ENCODE measurements around the gene ETV1. TPM values are rescaled to one million over a fixed set of nuclear protein-coding genes. Genes with fewer than 3 reads are reported as not detected.

ETV1 gene
- total and polyA plus RNA-seq, 2 of the 4 experiments (the other 2 are of a cell fraction): 8.6 to 21.1 TPM

GRCh38 chr7:13882051-13882450, 107.4 kb downstream of the ETV1 start:
- WGBS, 2 experiments (ENCODE audit: extremely low coverage in 2 of 2, insufficient read length in 1 of 2): no CpG with 5 or more reads among the region's 5 CpGs
- H3K23ac ChIP-seq (ENCODE audit: low read depth, low read length): no peak overlapping the region
- BruUV-seq (replicated peaks): no TSS peak

More at GRCh38 chr7:13882051-13882450, 107.4 kb downstream of the ETV1 start:
- no peak for ATAC-seq (ENCODE audit: low read depth)
- no peak overlapping the region for H2AFZ ChIP-seq (replicated peaks; ENCODE audit: low read length, poor library complexity)
- no peak overlapping the region for H2AK9ac ChIP-seq (replicated peaks; ENCODE audit: low read depth, low read length, poor library complexity)
- no peak overlapping the region for H2AK5ac ChIP-seq (ENCODE audit: low read depth, low read length)
- no peaks in the 10 kb centered on the region for H3K27me3 ChIP-seq (ENCODE audit: control insufficient read depth, insufficient read depth, low read length)
- ChIA-PET POLR2A (ENCODE audit: unreplicated experiment) (no interaction called here), CTCF (interaction anchor here (0.8 kb wide), 1 partner anchor 19 kb away, joined by 3 read pairs; no protein-coding TSS in a partner anchor)
- no peak overlapping the region for H3K14ac ChIP-seq (replicated peaks; ENCODE audit: low read depth, low read length)
- H3K27ac ChIP-seq (ENCODE audit: insufficient read depth, low read length): no peak overlapping the region
- peak overlapping the region; percentile 8; the same call in 1 of the 3 replicates for H2BK15ac ChIP-seq (ENCODE audit: low read depth, low read length)
- H4K20me1 ChIP-seq (ENCODE audit: insufficient read depth, low read length): no peaks in the 10 kb centered on the region
- H2BK20ac ChIP-seq (ENCODE audit: low read depth, low read length): peak overlapping the region; percentile 16; the same call in 1 of the 2 replicates
- no peak overlapping the region for H3K4me2 ChIP-seq (ENCODE audit: low read depth, low read length)
- H3K79me1 ChIP-seq (ENCODE audit: low read depth in 1 of 2, low read length in 2 of 2): no peaks in the 10 kb centered on the region
- peaks cover 3% of the 10 kb centered on the region for H3K4me1 ChIP-seq (ENCODE audit: control insufficient read depth, insufficient read depth, low read length)
- H2BK5ac ChIP-seq (ENCODE audit: low read depth, low read length, poor library complexity, severe bottlenecking): peak overlapping the region; percentile 1
- no peak for TF ChIP-seq ELK1 (IDR thresholded peaks at IDR 0.05; ENCODE audit: borderline replicate concordance, low read depth, low read length)
- TF ChIP-seq MAFK (IDR thresholded peaks at IDR 0.05; ENCODE audit: low read depth, low read length): no peak
- TF ChIP-seq FOS (IDR thresholded peaks at IDR 0.05; ENCODE audit: low read depth, low read length): no peak
- TF ChIP-seq POLR2A (IDR thresholded peaks at IDR 0.05; ENCODE audit: low read depth, low read length): no peak
- TF ChIP-seq CHD1 (IDR thresholded peaks at IDR 0.05; ENCODE audit: low read depth, low read length): no peak
- TF ChIP-seq MXI1 (IDR thresholded peaks at IDR 0.05; ENCODE audit: borderline replicate concordance, low read depth, low read length): no peak
- H2BK120ac ChIP-seq (ENCODE audit: low read depth, low read length): peak overlapping the region; percentile 38; the same call in 1 of the 2 replicates
- H3K56ac ChIP-seq (ENCODE audit: extremely low read depth, insufficient read depth, low read length): no peak overlapping the region
- H3K9ac ChIP-seq (ENCODE audit: low read depth, low read length): no peak overlapping the region
- peak overlapping the region; percentile 68; the same call in 1 of the 2 replicates for H4K5ac ChIP-seq (ENCODE audit: low read depth, low read length)
- no peak overlapping the region for H4K8ac ChIP-seq (ENCODE audit: low read depth in 2 of 2, low read length in 2 of 2)
- in situ Hi-C loops (cut with MboI; ENCODE audit: low sequenced_read_pairs) (no loop called here), dilution Hi-C loops (cut with HindIII; ENCODE audit: low sequenced_read_pairs, unreplicated experiment) (no loop called here), intact Hi-C loops (cut with micrococcal nuclease) (no loop called here)
- no peaks in the 10 kb centered on the region for H3K9me3 ChIP-seq (ENCODE audit: control insufficient read depth, insufficient read depth, low read length)
- H3K4me3 ChIP-seq (ENCODE audit: insufficient read depth, low read depth, low read length): no peak overlapping the region
- H3K18ac ChIP-seq (ENCODE audit: low read depth, low read length): peak overlapping the region; percentile 81; the same call in 1 of the 2 replicates
- peak overlapping the region; percentile 19; the same call in 1 of the 2 replicates for H3K4ac ChIP-seq (ENCODE audit: low read depth, low read length)
- DNase-seq: no peak
- H4K91ac ChIP-seq (ENCODE audit: insufficient read depth, low read depth, low read length): no peak overlapping the region
- no peaks in the 10 kb centered on the region for H3K36me3 ChIP-seq (ENCODE audit: control insufficient read depth, insufficient read depth, low read length)
- peaks cover 3% of the 10 kb centered on the region for H3K9me1 ChIP-seq (ENCODE audit: insufficient read depth, low read length)
